ENCODE data around the gene AUTS2. TPM values are rescaled to one million over a fixed set of nuclear protein-coding genes. Genes with fewer than 3 reads are reported as not detected.

The AUTS2 gene
- total and polyA plus RNA-seq, 2 of the 8 experiments (the other 6 are each of a cell fraction or from before 2014, with no cell fraction given) = 25.9 to 101 TPM

GRCh38 chr7:70257921-70258320 is 659.6 kb downstream of the AUTS2 start:
- Histone ChIP-seq H2AFZ (ENCODE audit: low read length) (no peak overlapping the region), H2BK15ac (ENCODE audit: low read length) (no peak overlapping the region), H3K79me2 (ENCODE audit: control insufficient read depth in 1 of 2, insufficient read depth in 2 of 2, low read length in 2 of 2) (no peaks in the 10 kb centered on the region), H3K9ac (replicated peaks in 1 of 4; ENCODE audit: extremely low read depth in 1 of 4, low read depth in 3 of 4, low read length in 3 of 4) (no peak overlapping the region), H3K27me3 (replicated peaks in 1 of 4; ENCODE audit: control insufficient read depth in 3 of 4, extremely low read depth in 1 of 4, insufficient read depth in 3 of 4, low read length in 3 of 4) (no peaks in the 10 kb centered on the region), H3K23ac (ENCODE audit: insufficient read length) (no peak overlapping the region), H4K91ac (replicated peaks; ENCODE audit: insufficient read length, low read length) (no peak overlapping the region), H3K4me1 (replicated peaks in 1 of 4; ENCODE audit: control insufficient read depth in 3 of 4, insufficient read depth in 4 of 4, low read length in 3 of 4) (no peaks in the 10 kb centered on the region), H2BK12ac (ENCODE audit: low read depth, low read length) (no peak overlapping the region), H3K36me3 (ENCODE audit: control insufficient read depth in 2 of 4, insufficient read depth in 4 of 4, low read length in 3 of 4) (no peaks in the 10 kb centered on the region), H3K23me2 (ENCODE audit: low read depth, low read length) (no peaks in the 10 kb centered on the region), H3K9me3 (ENCODE audit: insufficient read depth in 2 of 2, low read depth in 1 of 2, low read length in 1 of 2) (no peaks in the 10 kb centered on the region), H3K56ac (replicated peaks; ENCODE audit: insufficient read length, low read depth, low read length) (no peak overlapping the region), H2AK5ac (ENCODE audit: low read depth, low read length) (no peak overlapping the region), H2BK120ac (replicated peaks; ENCODE audit: low read depth, low read length) (no peak overlapping the region), H4K20me1 (replicated peaks in 1 of 2; ENCODE audit: control insufficient read depth in 1 of 2, insufficient read depth in 2 of 2, low read length in 2 of 2) (no peaks in the 10 kb centered on the region), H3K18ac (ENCODE audit: extremely low read depth, low read length) (no peak overlapping the region), H3K27ac (ENCODE audit: low read depth, low read length) (no peak overlapping the region), H3K79me1 (ENCODE audit: low read depth, low read length) (no peaks in the 10 kb centered on the region), H3K14ac (ENCODE audit: insufficient read length) (no peak overlapping the region), H4K8ac (ENCODE audit: extremely low read depth, insufficient read depth, low read length) (no peak overlapping the region), H3K4ac (replicated peaks; ENCODE audit: insufficient read length, low read depth, low read length) (no peak overlapping the region), H2BK5ac (ENCODE audit: low read depth, low read length) (no peak overlapping the region), H3K4me3 (ENCODE audit: extremely low read depth in 1 of 4, insufficient read depth in 2 of 4, low read depth in 3 of 4, low read length in 4 of 4) (no peak overlapping the region), H4K5ac (ENCODE audit: insufficient read length, low read depth, low read length) (no peak overlapping the region), H2BK20ac (ENCODE audit: low read length) (no peak overlapping the region), H3K4me2 (ENCODE audit: insufficient read depth in 1 of 2, low read depth in 2 of 2, low read length in 2 of 2) (no peak overlapping the region)
- ChIA-PET CTCF (ENCODE audit: partially characterized antibody) (no interaction called here), POLR2A (ENCODE audit: partially characterized antibody) (no interaction called here)
- FAIRE-seq (no peak), DNase-seq (ENCODE audit: low read depth in 1 of 2, low spot score in 2 of 2) (no peak)
- WGBS, 2 experiments (ENCODE audit: extremely low coverage in 1 of 2, insufficient coverage in 1 of 2, insufficient read length in 1 of 2, insufficient replicate concordance in 2 of 2, low coverage in 1 of 2, low lambda C conversion rate in 2 of 2, missing lambda C conversion rate in 1 of 2) = 86% methylated on average over 4 of the region's 4 CpGs; no CpG with 5 or more reads in 1 of the 2 experiments
- TF ChIP-seq ASH2L (IDR thresholded peaks at IDR 0.05; ENCODE audit: low read length) = no peak
